HepG2 (cell line): ENCODE data around the gene ATP7A. TPM values are rescaled to one million over a fixed set of nuclear protein-coding genes. Genes with fewer than 3 reads are reported as not detected.

Experiments used
- ELK4 ChIP-seq: sonication (generic); formaldehyde crosslinking; IDR thresholded peaks from 2 replicates; pipeline ENCODE4 v1.9.0; 2021; ENCODE audit warnings: missing genetic modification reagents, borderline replicate concordance
- ESRRA ChIP-seq: sonication (generic); formaldehyde crosslinking; IDR thresholded peaks from 2 replicates; pipeline ENCODE4 v1.5.1; 2020; ENCODE audit warnings: mild to moderate bottlenecking, low read depth, missing genetic modification reagents
- FUBP1 ChIP-seq: sonication (generic); formaldehyde crosslinking; IDR thresholded peaks from 2 replicates; pipeline ENCODE4 v1.5.1; 2020; ENCODE audit warnings: missing genetic modification reagents, mild to moderate bottlenecking, borderline replicate concordance
- IKZF4 ChIP-seq: sonication (generic); formaldehyde crosslinking; IDR thresholded peaks from 2 replicates; pipeline ENCODE4 v1.5.1; 2020; ENCODE audit warnings: borderline replicate concordance, mild to moderate bottlenecking, low read depth, missing genetic modification reagents; ENCODE audit errors: not compliant biosample characterization
- KLF13 ChIP-seq: sonication (generic); formaldehyde crosslinking; IDR thresholded peaks from 2 replicates; pipeline ENCODE4 v1.4.0; 2020; ENCODE audit warnings: mild to moderate bottlenecking, missing genetic modification reagents
- MTA1 ChIP-seq: sonication (generic); formaldehyde crosslinking; IDR thresholded peaks from 2 replicates; pipeline ENCODE4 v1.4.0; 2020; ENCODE audit warnings: missing genetic modification reagents, mild to moderate bottlenecking, borderline replicate concordance
- MYPOP ChIP-seq: sonication (generic); formaldehyde crosslinking; IDR thresholded peaks from 2 replicates; pipeline ENCODE4 v1.8.1; 2023; ENCODE audit warnings: mild to moderate bottlenecking, moderate library complexity, missing genetic modification reagents
- PHF21A ChIP-seq: sonication (generic); formaldehyde crosslinking; IDR thresholded peaks from 2 replicates; pipeline ENCODE4 v1.5.0; 2020; ENCODE audit warnings: mild to moderate bottlenecking, missing genetic modification reagents
- POGZ ChIP-seq: sonication (generic); formaldehyde crosslinking; IDR thresholded peaks from 2 replicates; pipeline ENCODE4 v1.4.0; 2020; ENCODE audit warnings: mild to moderate bottlenecking, missing genetic modification reagents
- SKIL ChIP-seq: sonication (generic); formaldehyde crosslinking; IDR thresholded peaks from 2 replicates; pipeline ENCODE4 v1.8.0; 2022; ENCODE audit warnings: missing genetic modification reagents, mild to moderate bottlenecking, moderate library complexity, borderline replicate concordance
- TARDBP ChIP-seq: sonication (generic); formaldehyde crosslinking; IDR thresholded peaks from 2 replicates; pipeline ENCODE4 v1.8.0; 2022; ENCODE audit warnings: mild to moderate bottlenecking, missing genetic modification reagents
- TFDP1 ChIP-seq: IDR thresholded peaks from 2 replicates; pipeline ENCODE4 v1.6.1; 2016; ENCODE audit warnings: missing compliant biosample characterization, missing genetic modification reagents, borderline replicate concordance
- THRA ChIP-seq: sonication (generic); formaldehyde crosslinking; IDR thresholded peaks from 2 replicates; pipeline ENCODE4 v1.4.0; 2020; ENCODE audit warnings: missing genetic modification reagents, borderline replicate concordance
- YEATS2 ChIP-seq: sonication (generic); formaldehyde crosslinking; IDR thresholded peaks from 2 replicates; pipeline ENCODE4 v1.4.0; 2020; ENCODE audit warnings: missing genetic modification reagents, borderline replicate concordance
- ZFP36L2 ChIP-seq: sonication (generic); formaldehyde crosslinking; IDR thresholded peaks from 2 replicates; pipeline ENCODE4 v1.4.0; 2020; ENCODE audit warnings: missing genetic modification reagents
- ZFP90 ChIP-seq: sonication (generic); formaldehyde crosslinking; IDR thresholded peaks from 2 replicates; pipeline ENCODE4 v1.8.0; 2022; ENCODE audit warnings: missing genetic modification reagents, mild to moderate bottlenecking, inconsistent platforms, borderline replicate concordance
- ZNF496 ChIP-seq: sonication (generic); formaldehyde crosslinking; IDR thresholded peaks from 2 replicates; pipeline ENCODE4 v1.8.1; 2023; ENCODE audit warnings: mild to moderate bottlenecking, moderate library complexity, missing genetic modification reagents; ENCODE audit not compliant: insufficient replicate concordance
- ZNF558 ChIP-seq: sonication (generic); formaldehyde crosslinking; IDR thresholded peaks from 2 replicates; pipeline ENCODE4 v1.9.0; 2022; ENCODE audit warnings: mild to moderate bottlenecking, missing genetic modification reagents, borderline replicate concordance
- ZNF713 ChIP-seq: sonication (generic); formaldehyde crosslinking; IDR thresholded peaks from 2 replicates; pipeline ENCODE4 v1.4.0; 2020; ENCODE audit warnings: mild to moderate bottlenecking, missing genetic modification reagents
- polyA plus RNA-seq, 8 experiments: library from polyadenylated mRNA; depleted of rRNA in 3 of 8; stranded (reverse) in 7 of 8; unstranded in 1 of 8; fragments of >200 nt; fragmentation: Illumina TruSeq in 4 of 8; extraction: Trizol in 4 of 8; gene quantifications; 2 replicates each; pipeline versions ENCODE4 v1.2.1 to v1.2.3, GENCODE V29; 2011 to 2016; ENCODE audit warnings: low read depth in 4 of 8, missing spikeins in 1 of 8, mixed read lengths in 1 of 8; ENCODE audit not compliant: insufficient read depth in 1 of 8
- total RNA-seq, 5 experiments: library from RNA; depleted of rRNA; stranded (reverse); fragments of >200 nt; fragmentation: Illumina TruSeq; extraction: Trizol; gene quantifications; 2 replicates each; pipeline ENCODE4 v1.2.3, GENCODE V29; 2016; ENCODE audit warnings: low read depth in 1 of 5

Gene ATP7A
- total and polyA plus RNA-seq, 2 of the 13 experiments (the other 11 are each of a cell fraction or from before 2014, with no cell fraction given), result 1.7 to 4.7 TPM

GRCh38 chrX:77899081-77899828, 11.2 kb upstream of the ATP7A start, which contains the start of gene COX7B (continued):
- TF ChIP-seq THRA (CRISPR knock-in tag), result no peak
- TF ChIP-seq SKIL (CRISPR knock-in tag), result no peak
- TF ChIP-seq ZFP90 (CRISPR knock-in tag), result no peak
- TF ChIP-seq TARDBP, result no peak
- no peak for TF ChIP-seq MYPOP (CRISPR knock-in tag)
- no peak for TF ChIP-seq ZNF713 (CRISPR knock-in tag)
- TF ChIP-seq ESRRA, result 0 out of 2 replicates have a peak, but pooled peaks have one; percentile 28
- TF ChIP-seq ZNF496, result no peak
- TF ChIP-seq FUBP1, result no peak
- peak; percentile 83; the same call in 1 of the 2 replicates for TF ChIP-seq YEATS2 (CRISPR knock-in tag)
- no peak for TF ChIP-seq PHF21A (CRISPR knock-in tag)
- no peak for TF ChIP-seq ZFP36L2 (CRISPR knock-in tag)
- TF ChIP-seq POGZ, result 0 out of 2 replicates have a peak, but pooled peaks have one; percentile 14
- peak; percentile 66; the same call in 1 of the 2 replicates for TF ChIP-seq TFDP1 (CRISPR knock-in tag)
- TF ChIP-seq ELK4 (CRISPR knock-in tag), result no peak
- no peak for TF ChIP-seq KLF13 (CRISPR knock-in tag)
- TF ChIP-seq ZNF558 (CRISPR knock-in tag), result no peak
- TF ChIP-seq MTA1 (CRISPR knock-in tag), result no peak
- TF ChIP-seq IKZF4 (CRISPR knock-in tag), result no peak
